CD14-positive monocyte (primary cell): ENCODE data around the gene FIS1. TPM values are rescaled to one million over a fixed set of nuclear protein-coding genes. Genes with fewer than 3 reads are reported as not detected.

Experiments used
- DNase-seq, 3 donors: peaks; one replicate each; pipeline ENCODE4 v3.0.0-alpha.2; 2011 to 2022
- H2AFZ ChIP-seq: 2 replicates; pipeline ENCODE4 v1.6.0; 2012; ENCODE audit warnings: mild to moderate bottlenecking, low read depth, low read length, inconsistent platforms; ENCODE audit not compliant: insufficient read depth, poor library complexity, severe bottlenecking
- H3K27ac ChIP-seq, 2 donors: 1 replicate in 1 of 2; 2 replicates in 1 of 2; pipeline ENCODE4 v1.5.1; 2012 to 2013; ENCODE audit warnings: low read length in 2 of 2, control low read depth in 1 of 2, inconsistent platforms in 1 of 2, low read depth in 1 of 2, mild to moderate bottlenecking in 1 of 2
- H3K27me3 ChIP-seq, 2 donors: one replicate each; pipeline versions ENCODE4 v1.6.0 to v1.6.1; 2011 to 2013; ENCODE audit warnings: low read length in 2 of 2; ENCODE audit not compliant: control insufficient read depth in 2 of 2, insufficient read depth in 2 of 2
- H3K36me3 ChIP-seq, 2 donors: replicated peaks in 1 of 2; 1 replicate in 1 of 2; 2 replicates in 1 of 2; pipeline versions ENCODE4 v1.5.1 to v1.6.1; 2012 to 2013; ENCODE audit warnings: low read length in 2 of 2, control low read depth in 1 of 2, inconsistent platforms in 1 of 2, mild to moderate bottlenecking in 1 of 2; ENCODE audit not compliant: insufficient read depth in 2 of 2, control insufficient read depth in 1 of 2
- H3K4me1 ChIP-seq, 2 donors: 1 replicate in 1 of 2; 2 replicates in 1 of 2; pipeline versions ENCODE4 v1.5.1 to v1.6.1; 2012 to 2013; ENCODE audit warnings: low read length in 2 of 2, control low read depth in 1 of 2, inconsistent platforms in 1 of 2, mild to moderate bottlenecking in 1 of 2, moderate library complexity in 1 of 2; ENCODE audit not compliant: insufficient read depth in 2 of 2, control insufficient read depth in 1 of 2
- H3K4me2 ChIP-seq: replicated peaks from 2 replicates; pipeline ENCODE3; 2012; ENCODE audit warnings: low read length, moderate library complexity, mild to moderate bottlenecking; ENCODE audit not compliant: poor library complexity, severe bottlenecking; ENCODE audit errors: extremely low read depth
- H3K4me3 ChIP-seq, 3 experiments: fragments of 200-600 bp in 1 of 3; sonication (generic) in 1 of 3; replicated peaks in 1 of 3; 1 replicate in 2 of 3; 2 replicates in 1 of 3; pipeline ENCODE4 v1.5.1; 2011 to 2013; ENCODE audit warnings: low read length in 3 of 3, mild to moderate bottlenecking in 3 of 3, control low read depth in 2 of 3, low read depth in 2 of 3, inconsistent platforms in 1 of 3, moderate library complexity in 1 of 3
- H3K79me2 ChIP-seq: 2 replicates; pipeline ENCODE4 v1.6.0; 2012; ENCODE audit warnings: mild to moderate bottlenecking, control low read depth, inconsistent platforms, low read length, moderate library complexity; ENCODE audit not compliant: insufficient read depth
- H3K9ac ChIP-seq: 2 replicates; pipeline ENCODE4 v1.6.0; 2017; ENCODE audit warnings: low read length, mild to moderate bottlenecking; ENCODE audit not compliant: insufficient read depth, poor library complexity, severe bottlenecking
- H3K9me3 ChIP-seq, 2 donors: replicated peaks in 1 of 2; 1 replicate in 1 of 2; 2 replicates in 1 of 2; pipeline versions ENCODE4 v1.5.1 to v1.6.1; 2012 to 2013; ENCODE audit warnings: low read length in 2 of 2, control low read depth in 1 of 2; ENCODE audit not compliant: control insufficient read depth in 1 of 2, insufficient read depth in 1 of 2
- H4K20me1 ChIP-seq: 2 replicates; pipeline ENCODE4 v1.6.0; 2012; ENCODE audit warnings: mild to moderate bottlenecking, low read length, control low read depth, moderate library complexity; ENCODE audit not compliant: insufficient read depth
- H3K27ac Mint-ChIP-seq, 7 donors: one replicate each; pipeline ENCODE4 v1.8.0; 2020; ENCODE audit warnings: mild to moderate bottlenecking in 7 of 7, mixed read lengths in 7 of 7, moderate library complexity in 6 of 7, inconsistent platforms in 2 of 7
- H3K27me3 Mint-ChIP-seq, 3 donors: one replicate each; pipeline ENCODE4 v1.8.0; 2021 to 2022; ENCODE audit warnings: low read depth in 3 of 3, mild to moderate bottlenecking in 3 of 3, mixed read lengths in 3 of 3, moderate library complexity in 3 of 3, inconsistent platforms in 1 of 3
- H3K36me3 Mint-ChIP-seq, 2 donors: one replicate each; pipeline ENCODE4 v1.8.0; 2020; ENCODE audit warnings: mixed read lengths in 2 of 2, inconsistent platforms in 1 of 2, mild to moderate bottlenecking in 1 of 2
- H3K4me1 Mint-ChIP-seq: one replicate; pipeline ENCODE4 v1.8.0; 2020; ENCODE audit warnings: mild to moderate bottlenecking, mixed read lengths
- H3K4me3 Mint-ChIP-seq, 2 donors: one replicate each; pipeline ENCODE4 v1.8.0; 2020; ENCODE audit warnings: mild to moderate bottlenecking in 2 of 2, mixed read lengths in 2 of 2, moderate library complexity in 1 of 2
- H3K9me3 Mint-ChIP-seq, 7 donors: one replicate each; pipeline ENCODE4 v1.8.0; 2020 to 2022; ENCODE audit warnings: mixed read lengths in 7 of 7, mild to moderate bottlenecking in 6 of 7, moderate library complexity in 6 of 7, inconsistent platforms in 2 of 7
- WGBS: methylation state at CpG from one replicate; pipeline ENCODE4 v1.1.5; 2013; ENCODE audit warnings: missing lambda C conversion rate; ENCODE audit not compliant: insufficient coverage; 5-methylcytosine and 5-hydroxymethylcytosine counted together
- intact Hi-C, 2 donors: fragments of 100-400 bp; cut with micrococcal nuclease; formaldehyde crosslinking; loops; one replicate each; pipeline versions ENCODE4 v1.15.0 to v1.15.1; 2023
- polyA plus RNA-seq, 3 donors: library from polyadenylated mRNA; depleted of rRNA in 1 of 3; unstranded in 2 of 3; stranded (reverse) in 1 of 3; fragments of 300-500 nt in 2 of 3; fragments of >200 nt in 1 of 3; fragmentation: Illumina TruSeq in 2 of 3; gene quantifications; 1 replicate in 2 of 3; 2 replicates in 1 of 3; pipeline ENCODE4 v1.2.3, GENCODE V29; 2012 to 2021
- TF ChIP-seq, protein P1 (sequence below): fragments of 200-600 bp; IDR thresholded peaks from one replicate; pipeline ENCODE4 v1.8.0; 2022; ENCODE audit warnings: antibody characterized with exemption, mild to moderate bottlenecking

Gene FIS1
- polyA plus RNA-seq, 3 donors = 152 to 198 (median 195) TPM

- peaks cover 0 to 3% (median 0%) of the 10 kb centered on the region in 7 donors for H3K9me3 Mint-ChIP-seq
- intact Hi-C loops = no loop called here
- H3K9me3 ChIP-seq = no peaks in the 10 kb centered on the region
- H4K20me1 ChIP-seq = no peaks in the 10 kb centered on the region
- H3K27me3 Mint-ChIP-seq = peaks cover 13% of the 10 kb centered on the region in 3 donors
- no peak overlapping the region for H2AFZ ChIP-seq
- peaks cover 2% of the 10 kb centered on the region for H3K4me1 Mint-ChIP-seq
- H3K4me3 ChIP-seq = no peak overlapping the region
- no peaks in the 10 kb centered on the region for H3K36me3 Mint-ChIP-seq
- H3K27ac ChIP-seq = no peak overlapping the region
- no peak overlapping the region for H3K9ac ChIP-seq
- no peak overlapping the region for H3K27ac Mint-ChIP-seq
- no peaks in the 10 kb centered on the region for H3K79me2 ChIP-seq
- H3K27me3 ChIP-seq = no peaks in the 10 kb centered on the region
- no peak overlapping the region for H3K4me3 Mint-ChIP-seq
- no peak for DNase-seq
- H3K4me2 ChIP-seq = no peak overlapping the region
- no peaks in the 10 kb centered on the region for H3K4me1 ChIP-seq
- 100% methylated on average over 3 of the region's 4 CpGs for WGBS
- no peaks in the 10 kb centered on the region for H3K36me3 ChIP-seq
- TF ChIP-seq, protein P1, sequence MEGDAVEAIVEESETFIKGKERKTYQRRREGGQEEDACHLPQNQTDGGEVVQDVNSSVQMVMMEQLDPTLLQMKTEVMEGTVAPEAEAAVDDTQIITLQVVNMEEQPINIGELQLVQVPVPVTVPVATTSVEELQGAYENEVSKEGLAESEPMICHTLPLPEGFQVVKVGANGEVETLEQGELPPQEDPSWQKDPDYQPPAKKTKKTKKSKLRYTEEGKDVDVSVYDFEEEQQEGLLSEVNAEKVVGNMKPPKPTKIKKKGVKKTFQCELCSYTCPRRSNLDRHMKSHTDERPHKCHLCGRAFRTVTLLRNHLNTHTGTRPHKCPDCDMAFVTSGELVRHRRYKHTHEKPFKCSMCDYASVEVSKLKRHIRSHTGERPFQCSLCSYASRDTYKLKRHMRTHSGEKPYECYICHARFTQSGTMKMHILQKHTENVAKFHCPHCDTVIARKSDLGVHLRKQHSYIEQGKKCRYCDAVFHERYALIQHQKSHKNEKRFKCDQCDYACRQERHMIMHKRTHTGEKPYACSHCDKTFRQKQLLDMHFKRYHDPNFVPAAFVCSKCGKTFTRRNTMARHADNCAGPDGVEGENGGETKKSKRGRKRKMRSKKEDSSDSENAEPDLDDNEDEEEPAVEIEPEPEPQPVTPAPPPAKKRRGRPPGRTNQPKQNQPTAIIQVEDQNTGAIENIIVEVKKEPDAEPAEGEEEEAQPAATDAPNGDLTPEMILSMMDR = no peak
These were observed 28.3 kb upstream of the FIS1 start for GRCh38 chr7:101273206-101273605.

GRCh38 chr7:101271021-101271420 lies 26.1 kb upstream of the FIS1 start:
- TF ChIP-seq, protein P1 = no peak
- intact Hi-C loops = no loop called here
- H2AFZ ChIP-seq = no peak overlapping the region

More at GRCh38 chr7:101271021-101271420, 26.1 kb upstream of the FIS1 start:
- Mint-ChIP-seq H3K27me3 (peaks cover 5 to 16% (median 12%) of the 10 kb centered on the region in 3 donors), H3K36me3 (no peaks in the 10 kb centered on the region), H3K27ac (no peak overlapping the region), H3K4me3 (no peak overlapping the region), H3K9me3 (peaks cover 0 to 3% (median 0%) of the 10 kb centered on the region in 7 donors), H3K4me1 (peaks cover 2% of the 10 kb centered on the region)
- DNase-seq = no peak
- no CpG with 5 or more reads among the region's 5 CpGs for WGBS
- Histone ChIP-seq H3K79me2 (no peaks in the 10 kb centered on the region), H3K4me3 (no peak overlapping the region), H3K27ac (no peak overlapping the region), H3K9ac (no peak overlapping the region), H4K20me1 (no peaks in the 10 kb centered on the region), H3K36me3 (no peaks in the 10 kb centered on the region), H3K9me3 (no peaks in the 10 kb centered on the region), H3K4me1 (no peaks in the 10 kb centered on the region), H3K27me3 (no peaks in the 10 kb centered on the region), H3K4me2 (no peak overlapping the region)
